Hair follicular keratinocyte (primary cell): ENCODE data around the gene SLC35F2. TPM values are rescaled to one million over a fixed set of nuclear protein-coding genes. Genes with fewer than 3 reads are reported as not detected.

Experiments used
- total RNA-seq: library from RNA; depleted of rRNA; stranded (reverse); fragments of >200 nt; gene quantifications from 2 replicates; pipeline ENCODE4 v1.2.3, GENCODE V29; 2015

Gene SLC35F2, protein sequence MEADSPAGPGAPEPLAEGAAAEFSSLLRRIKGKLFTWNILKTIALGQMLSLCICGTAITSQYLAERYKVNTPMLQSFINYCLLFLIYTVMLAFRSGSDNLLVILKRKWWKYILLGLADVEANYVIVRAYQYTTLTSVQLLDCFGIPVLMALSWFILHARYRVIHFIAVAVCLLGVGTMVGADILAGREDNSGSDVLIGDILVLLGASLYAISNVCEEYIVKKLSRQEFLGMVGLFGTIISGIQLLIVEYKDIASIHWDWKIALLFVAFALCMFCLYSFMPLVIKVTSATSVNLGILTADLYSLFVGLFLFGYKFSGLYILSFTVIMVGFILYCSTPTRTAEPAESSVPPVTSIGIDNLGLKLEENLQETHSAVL
- 51.6 and 51.9 TPM in 2 replicates for total RNA-seq

DNA sequence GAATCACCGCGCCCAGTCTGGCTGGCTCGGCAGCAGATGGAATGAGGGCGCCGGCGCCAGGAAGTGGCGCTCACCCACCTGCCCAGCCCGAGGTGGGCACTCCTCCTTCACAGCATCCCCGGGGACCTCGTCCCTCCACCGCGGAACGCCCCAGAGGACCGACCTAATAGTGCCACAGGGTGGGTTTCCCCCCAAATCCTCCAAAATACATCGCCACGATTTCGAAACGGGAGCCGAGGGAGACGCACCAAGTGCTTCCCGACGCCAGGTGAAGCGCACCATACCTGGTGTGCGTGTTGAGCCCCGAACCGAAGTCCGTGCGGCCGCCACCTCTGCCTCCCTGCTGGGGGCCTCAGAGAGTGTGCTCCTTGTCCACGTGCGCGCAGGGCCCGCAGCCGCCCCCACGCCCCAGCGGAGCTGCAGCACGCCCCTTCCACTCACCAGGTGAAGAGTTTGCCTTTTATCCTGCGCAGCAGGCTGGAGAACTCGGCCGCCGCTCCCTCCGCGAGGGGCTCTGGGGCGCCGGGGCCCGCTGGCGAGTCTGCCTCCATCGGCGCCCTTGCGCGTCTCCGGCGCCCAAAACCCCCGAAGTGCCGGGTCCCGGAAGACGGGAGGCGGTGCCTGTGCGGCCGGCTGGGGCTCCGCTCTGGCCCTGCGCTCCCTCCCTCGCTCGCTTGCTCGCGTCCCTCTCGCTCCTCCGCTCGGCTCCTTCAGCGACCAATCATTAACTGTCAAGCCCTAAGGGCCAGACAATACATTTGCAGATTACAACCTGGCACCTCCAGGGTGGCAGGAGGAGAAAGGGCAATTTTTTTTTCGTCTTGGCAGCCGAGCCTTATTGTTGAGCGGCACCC, at the start of gene SLC35F2:
Gene SLC35F2 (minus strand): TSS at position 571 of the 854 bp plus-strand sequence. CDS start 20 bp downstream, at position 551.

Other genes with a start within 250 kb of the SLC35F2 start
- gene SLN, start 146.7 kb downstream of the SLC35F2 start, total RNA-seq = not detected in 2 replicates
- not detected in 2 replicates for gene RAB39A, start 69.7 kb upstream of the SLC35F2 start, total RNA-seq
- 16.8 and 27.0 TPM in 2 replicates for gene CUL5, start 150.1 kb upstream of the SLC35F2 start, total RNA-seq